Activated naive CD8-positive, alpha-beta T cell treated with anti-CD3 and anti-CD28 coated beads for 36 hours (primary cell): ENCODE results near the gene RPL6. TPM values are rescaled to one million over a fixed set of nuclear protein-coding genes. Genes with fewer than 3 reads are reported as not detected.
"Not testable (repeated sequence)": the region's sequence is repeated elsewhere in the genome, so short reads cannot be mapped to it uniquely, and the experiment has no call there.

ENCODE experiments used
- DNase-seq: peaks from one replicate; pipeline ENCODE4 v3.0.0; 2021
- H3K27ac Mint-ChIP-seq: one replicate; pipeline ENCODE4 v1.8.0; 2022; ENCODE audit warnings: mild to moderate bottlenecking, moderate library complexity, mixed read lengths
- H3K27me3 Mint-ChIP-seq: one replicate; pipeline ENCODE4 v1.8.0; 2022; ENCODE audit warnings: mild to moderate bottlenecking, mixed read lengths
- H3K36me3 Mint-ChIP-seq: one replicate; pipeline ENCODE4 v1.8.0; 2021; ENCODE audit warnings: mild to moderate bottlenecking, mixed read lengths
- H3K4me1 Mint-ChIP-seq: one replicate; pipeline ENCODE4 v1.8.0; 2021; ENCODE audit warnings: mixed read lengths
- H3K4me3 Mint-ChIP-seq: one replicate; pipeline ENCODE4 v1.8.0; 2022; ENCODE audit warnings: mild to moderate bottlenecking, moderate library complexity, mixed read lengths
- H3K9me3 Mint-ChIP-seq: one replicate; pipeline ENCODE4 v1.8.0; 2022; ENCODE audit warnings: mixed read lengths
- total RNA-seq, 2 experiments: library from RNA; stranded (reverse); gene quantifications; one replicate each; pipeline ENCODE4 v1.2.3, GENCODE V29; 2021

RPL6 gene
- 1,000 to 10,000 TPM; 2,009 to 2,101 TPM for total RNA-seq

DNA sequence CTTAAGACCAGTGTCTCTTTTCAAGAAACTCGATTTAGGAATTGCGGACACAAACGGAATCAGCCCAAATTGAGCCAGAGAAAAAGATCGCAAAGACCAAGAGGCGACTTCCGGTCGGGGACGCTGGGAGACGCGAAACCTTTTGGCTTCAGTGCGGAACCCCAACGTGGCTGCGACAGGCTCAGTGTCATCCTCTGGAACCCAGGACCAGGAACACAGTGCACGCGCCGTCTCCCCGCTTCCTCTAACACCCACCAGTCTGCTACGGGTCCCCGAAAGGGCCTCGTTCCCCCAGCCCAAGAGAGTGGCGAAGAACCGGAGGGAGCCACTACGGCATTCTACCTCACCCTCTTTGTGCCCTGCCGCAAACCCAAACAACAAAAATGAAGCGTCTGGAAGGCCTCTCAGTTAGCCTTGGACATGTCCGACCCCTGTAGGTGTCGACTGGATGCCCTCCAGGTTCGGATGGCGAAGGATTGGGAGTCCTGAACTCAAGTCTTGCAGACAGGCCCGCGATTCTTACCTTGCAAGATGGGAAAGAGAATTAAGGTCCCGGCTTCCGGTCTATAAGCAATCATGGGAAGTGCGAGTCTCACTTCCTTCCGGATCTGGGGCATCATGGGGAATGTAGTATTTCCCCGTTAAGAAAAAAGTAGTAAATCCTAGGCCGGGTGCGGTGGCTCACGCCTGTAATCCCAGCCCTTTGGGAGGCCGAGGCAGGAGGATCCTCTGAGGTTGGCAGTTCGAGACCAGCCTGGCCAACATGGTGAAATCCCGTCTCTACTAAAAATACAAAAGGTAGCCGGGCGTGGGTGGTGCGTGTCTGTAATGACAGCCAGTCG is at the start of gene RPL6:
Gene RPL6 (minus strand): TSS at position 542 of the 842 bp plus-strand sequence. CDS start 949 bp downstream, outside the sequence.
- H3K4me3 Mint-ChIP-seq = peak within 1 kb of the TSS; percentile 100
- H3K9me3 Mint-ChIP-seq = no peaks in the 10 kb centered on the region
- peak within 1 kb of the TSS; percentile 100 for H3K27ac Mint-ChIP-seq
- peaks cover 36% of the 10 kb centered on the region for H3K4me1 Mint-ChIP-seq
- H3K36me3 Mint-ChIP-seq = peaks cover 47% of the 10 kb centered on the region
- peak; percentile 77 for DNase-seq
- H3K27me3 Mint-ChIP-seq = no peaks in the 10 kb centered on the region

DNA sequence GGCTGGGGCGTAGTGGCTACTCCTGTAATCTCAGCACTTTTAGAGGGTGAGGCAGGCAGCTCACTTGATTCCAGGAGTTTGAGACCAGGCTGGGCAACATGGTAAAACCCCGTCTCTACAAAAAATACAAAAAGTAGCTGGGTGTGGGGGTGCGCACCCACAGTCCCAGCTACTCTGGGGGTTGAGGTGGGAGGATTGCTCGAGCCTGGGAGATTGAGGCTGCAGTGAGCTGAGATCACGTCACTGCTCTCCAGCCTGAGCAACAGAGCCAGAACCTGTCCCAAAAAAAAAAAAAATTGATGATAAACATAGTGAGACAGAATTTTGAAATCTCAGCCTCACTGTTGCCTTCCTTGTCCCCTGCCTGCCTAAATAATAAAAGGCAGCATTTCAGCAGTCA is 49.3 kb upstream of the RPL6 start:
- Mint-ChIP-seq H3K4me1 (peaks cover 5% of the 10 kb centered on the region), H3K27ac (peak overlapping the region; percentile 35), H3K36me3 (peaks cover 49% of the 10 kb centered on the region), H3K4me3 (no peak overlapping the region), H3K27me3 (no peaks in the 10 kb centered on the region), H3K9me3 (no peaks in the 10 kb centered on the region)
- no peak for DNase-seq

DNA sequence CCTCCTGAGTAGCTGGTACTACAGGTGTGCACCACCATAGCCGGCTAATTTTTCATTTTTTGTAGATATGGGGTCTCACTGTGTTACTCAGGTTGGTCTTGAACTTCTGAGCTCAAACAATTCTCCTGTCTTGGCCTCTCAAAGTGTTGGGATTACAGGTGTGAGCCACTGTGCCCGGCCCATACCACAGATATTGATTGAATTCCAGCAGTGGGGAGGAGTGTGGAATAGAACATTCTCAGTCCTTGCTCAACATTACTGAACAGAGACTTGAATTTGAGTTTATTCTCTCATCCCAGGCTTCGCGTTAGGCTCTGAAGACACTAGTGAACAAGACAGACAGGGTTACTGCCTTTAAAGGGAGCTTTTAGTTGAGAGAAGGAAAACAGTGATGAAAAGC is 48.9 kb upstream of the RPL6 start:
- Mint-ChIP-seq H3K4me3 (no peak overlapping the region), H3K4me1 (peaks cover 2% of the 10 kb centered on the region), H3K36me3 (peaks cover 50% of the 10 kb centered on the region), H3K27ac (no peak overlapping the region), H3K9me3 (no peaks in the 10 kb centered on the region), H3K27me3 (no peaks in the 10 kb centered on the region)
- no peak for DNase-seq

DNA sequence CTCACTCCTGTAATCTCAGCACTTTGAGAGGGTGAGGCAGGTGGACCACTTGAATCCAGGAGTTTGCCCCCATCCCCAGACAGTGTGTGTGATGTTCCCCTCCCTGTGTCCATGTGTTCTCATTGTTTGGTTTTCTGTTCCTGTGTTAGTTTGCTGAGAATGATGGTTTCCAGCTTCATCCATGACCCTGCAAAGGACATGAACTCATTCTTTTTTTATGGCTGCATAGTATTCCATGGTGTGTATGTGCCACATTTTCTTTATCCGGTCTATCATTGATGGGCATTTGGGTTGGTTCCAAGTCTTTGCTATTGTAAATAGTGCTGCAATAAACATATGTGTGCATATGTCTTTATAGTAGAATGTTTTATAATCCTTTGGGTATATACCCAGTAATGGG is 47.7 kb upstream of the RPL6 start:
- not testable (repeated sequence) for H3K4me3 Mint-ChIP-seq, H3K4me1 Mint-ChIP-seq, H3K27ac Mint-ChIP-seq, DNase-seq, H3K27me3 Mint-ChIP-seq, H3K9me3 Mint-ChIP-seq
- peaks cover 51% of the 10 kb centered on the region for H3K36me3 Mint-ChIP-seq

DNA sequence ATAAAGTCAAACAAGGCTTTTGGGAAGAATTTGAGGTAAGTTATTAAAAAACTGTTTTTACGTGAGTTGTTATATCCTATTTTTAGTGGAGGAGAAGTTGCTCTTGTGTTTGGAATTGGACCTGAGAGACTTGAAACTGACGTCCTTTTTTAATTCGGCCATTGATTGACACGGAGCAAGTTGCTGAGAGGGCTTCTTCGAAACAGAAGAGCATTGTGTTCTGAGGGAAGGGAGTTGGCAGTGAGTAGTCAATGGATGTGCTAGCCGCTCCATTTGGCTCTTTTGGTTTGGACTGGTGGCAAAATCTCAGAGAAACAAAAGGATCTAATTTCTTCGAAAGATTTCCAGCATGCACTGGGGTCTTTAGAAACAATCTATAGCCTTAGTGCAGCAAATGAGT is 46.6 kb upstream of the RPL6 start:
- H3K4me1 Mint-ChIP-seq = no peaks in the 10 kb centered on the region
- H3K27ac Mint-ChIP-seq = no peak overlapping the region
- no peaks in the 10 kb centered on the region for H3K27me3 Mint-ChIP-seq
- no peaks in the 10 kb centered on the region for H3K9me3 Mint-ChIP-seq
- H3K36me3 Mint-ChIP-seq = peaks cover 46% of the 10 kb centered on the region
- H3K4me3 Mint-ChIP-seq = no peak overlapping the region
- DNase-seq = no peak

DNA sequence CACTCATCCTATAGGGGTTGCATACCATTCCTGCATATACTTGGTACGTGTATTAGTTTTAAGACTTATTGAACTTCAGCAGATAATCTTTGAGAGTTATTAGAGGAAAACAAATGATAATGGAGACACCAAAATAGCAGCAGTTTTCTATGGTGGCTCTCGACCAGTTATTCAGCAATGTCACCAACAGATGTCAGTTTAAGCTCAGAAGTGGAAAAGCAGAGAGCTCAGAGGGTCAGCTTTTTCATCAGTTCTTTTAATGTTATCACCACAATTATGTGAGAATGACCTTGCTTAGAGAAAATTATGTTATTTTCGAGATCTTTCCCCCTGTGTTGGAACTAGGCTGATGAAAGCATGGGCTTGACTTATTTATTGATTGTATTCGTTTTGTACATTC is 41.3 kb upstream of the RPL6 start:
- DNase-seq = no peak
- Mint-ChIP-seq H3K27ac (no peak overlapping the region), H3K4me1 (peaks cover 10% of the 10 kb centered on the region), H3K9me3 (no peaks in the 10 kb centered on the region), H3K27me3 (no peaks in the 10 kb centered on the region), H3K4me3 (no peak overlapping the region), H3K36me3 (peaks cover 32% of the 10 kb centered on the region)

DNA sequence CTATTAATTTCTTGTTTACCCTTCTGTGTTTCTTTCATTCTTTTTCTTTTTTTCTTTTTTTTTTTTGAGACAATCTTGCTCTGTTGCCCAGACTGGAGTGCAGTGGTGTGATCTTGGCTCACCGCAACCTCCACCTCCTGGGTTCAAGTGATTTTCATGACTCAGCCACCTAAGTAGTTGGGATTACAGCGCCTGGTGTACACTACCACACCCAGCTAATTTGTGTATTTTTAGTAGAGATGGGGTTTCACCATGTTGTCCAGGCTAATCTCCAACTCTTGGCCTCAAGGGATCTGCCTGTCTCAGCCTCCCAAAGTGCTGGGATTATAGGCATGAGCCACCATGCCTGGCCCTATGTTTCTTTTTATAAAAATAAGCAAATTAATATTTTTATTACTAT is 38.8 kb upstream of the RPL6 start:
- not testable (repeated sequence) for DNase-seq
- H3K4me1 Mint-ChIP-seq = peaks cover 10% of the 10 kb centered on the region

DNA sequence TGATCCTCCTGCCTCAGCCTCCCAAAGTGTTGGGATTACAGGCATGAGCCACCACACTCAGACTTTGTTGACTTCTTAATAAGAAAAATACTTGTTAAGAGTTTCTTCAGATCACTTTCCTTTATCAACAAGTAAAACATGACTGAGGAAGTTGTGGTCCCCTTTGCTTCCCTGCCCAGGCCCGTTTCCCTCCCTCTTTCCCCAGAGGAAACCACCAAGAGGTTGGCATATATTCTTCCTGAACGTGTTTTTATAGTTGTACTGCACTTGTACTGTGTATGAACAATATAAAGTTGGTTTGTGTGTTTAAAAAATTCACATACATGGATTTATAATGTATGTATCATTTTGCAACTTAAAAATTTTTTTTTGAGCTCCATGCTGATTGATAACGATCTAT is 37.7 kb upstream of the RPL6 start:
- H3K27ac Mint-ChIP-seq = peak overlapping the region; percentile 25
- no peaks in the 10 kb centered on the region for H3K9me3 Mint-ChIP-seq
- H3K36me3 Mint-ChIP-seq = peaks cover 25% of the 10 kb centered on the region
- no peaks in the 10 kb centered on the region for H3K27me3 Mint-ChIP-seq
- DNase-seq = no peak
- peaks cover 10% of the 10 kb centered on the region for H3K4me1 Mint-ChIP-seq
- H3K4me3 Mint-ChIP-seq = no peak overlapping the region

More for the DNA sequence above, 38.8 kb upstream of the RPL6 start:
- H3K27ac Mint-ChIP-seq, H3K9me3 Mint-ChIP-seq, H3K27me3 Mint-ChIP-seq, H3K4me3 Mint-ChIP-seq: not testable (repeated sequence)
- H3K36me3 Mint-ChIP-seq = peaks cover 27% of the 10 kb centered on the region

DNA sequence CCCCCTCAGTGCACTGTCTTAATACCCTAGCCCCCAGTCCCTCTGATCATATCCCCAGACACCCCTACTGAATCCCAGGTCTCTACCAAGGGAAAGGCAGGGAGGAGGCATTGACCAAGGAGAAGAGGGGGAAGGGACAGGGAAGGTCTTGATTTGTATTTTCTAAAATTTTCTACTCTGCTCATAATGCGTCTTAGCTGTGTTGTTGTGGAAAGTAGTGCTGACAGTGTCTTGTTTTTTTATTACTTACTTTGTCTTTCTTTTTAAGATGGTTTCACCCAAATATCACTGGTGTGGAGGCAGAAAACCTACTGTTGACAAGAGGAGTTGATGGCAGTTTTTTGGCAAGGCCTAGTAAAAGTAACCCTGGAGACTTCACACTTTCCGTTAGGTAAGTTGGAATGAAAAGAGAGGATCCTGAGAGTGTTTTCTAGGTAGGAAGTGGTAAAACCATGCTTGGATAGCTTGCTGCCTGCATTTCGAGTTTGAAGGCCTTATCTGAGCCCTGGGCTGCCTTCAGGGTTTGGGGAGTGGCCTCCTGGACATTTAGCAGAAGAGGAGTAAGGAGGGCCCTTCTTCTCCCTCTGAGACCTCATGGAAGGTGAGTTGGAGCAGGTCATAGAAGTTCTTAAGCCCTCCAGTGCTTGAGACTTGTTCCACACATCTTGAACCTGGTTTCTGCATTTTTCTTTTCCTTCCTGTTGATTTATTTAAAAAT is 36.8 kb upstream of the RPL6 start:
- Mint-ChIP-seq H3K4me1 (peaks cover 10% of the 10 kb centered on the region), H3K27ac (peak overlapping the region; percentile 73), H3K36me3 (peaks cover 25% of the 10 kb centered on the region), H3K9me3 (no peaks in the 10 kb centered on the region), H3K4me3 (no peak overlapping the region), H3K27me3 (no peaks in the 10 kb centered on the region)
- no peak for DNase-seq

DNA sequence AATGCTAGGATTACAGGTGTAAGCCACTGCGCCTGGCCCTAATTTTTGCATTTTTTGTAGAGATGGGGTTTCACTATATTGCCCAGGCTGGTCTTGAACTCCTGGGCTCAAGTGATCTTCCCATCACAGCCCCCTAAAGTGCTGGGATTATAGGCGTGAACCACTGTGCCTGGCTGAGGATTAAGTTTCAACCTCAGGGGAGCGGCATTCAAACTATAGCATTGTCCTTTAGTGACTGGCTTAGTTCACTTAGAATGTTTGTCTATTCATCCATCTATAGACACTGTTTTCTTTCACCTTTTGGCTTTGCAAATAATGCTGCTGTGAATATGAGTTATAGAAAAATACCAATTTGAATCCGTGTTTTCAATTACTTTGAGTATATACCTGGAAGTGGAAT is 34.5 kb upstream of the RPL6 start:
- no peak overlapping the region for H3K27ac Mint-ChIP-seq
- DNase-seq = no peak
- peaks cover 15% of the 10 kb centered on the region for H3K36me3 Mint-ChIP-seq
- no peaks in the 10 kb centered on the region for H3K9me3 Mint-ChIP-seq
- no peaks in the 10 kb centered on the region for H3K27me3 Mint-ChIP-seq
- no peak overlapping the region for H3K4me3 Mint-ChIP-seq
- H3K4me1 Mint-ChIP-seq = peaks cover 10% of the 10 kb centered on the region

DNA sequence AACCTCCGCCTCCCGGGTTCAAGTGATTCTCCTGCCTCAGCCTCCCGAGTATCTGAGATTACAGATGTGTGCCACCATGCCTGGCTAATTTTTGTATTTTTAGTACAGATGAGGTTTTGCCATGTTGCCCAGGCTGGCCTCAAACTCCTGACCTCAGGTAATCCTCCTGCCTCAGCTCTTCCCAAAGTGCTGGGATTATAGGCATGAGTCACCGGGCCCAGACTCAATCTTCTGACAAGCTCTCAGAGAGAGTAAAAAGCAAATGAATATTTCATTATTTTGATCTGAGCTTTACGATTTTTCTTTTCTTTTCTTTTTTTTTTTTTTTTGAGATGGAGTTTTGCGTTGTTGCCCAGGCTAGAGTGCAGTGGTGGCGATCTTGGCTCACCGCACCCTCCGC is 31.2 kb upstream of the RPL6 start:
- not testable (repeated sequence) for H3K4me1 Mint-ChIP-seq, DNase-seq, H3K27me3 Mint-ChIP-seq, H3K4me3 Mint-ChIP-seq, H3K9me3 Mint-ChIP-seq, H3K27ac Mint-ChIP-seq
- H3K36me3 Mint-ChIP-seq = peaks cover 12% of the 10 kb centered on the region

DNA sequence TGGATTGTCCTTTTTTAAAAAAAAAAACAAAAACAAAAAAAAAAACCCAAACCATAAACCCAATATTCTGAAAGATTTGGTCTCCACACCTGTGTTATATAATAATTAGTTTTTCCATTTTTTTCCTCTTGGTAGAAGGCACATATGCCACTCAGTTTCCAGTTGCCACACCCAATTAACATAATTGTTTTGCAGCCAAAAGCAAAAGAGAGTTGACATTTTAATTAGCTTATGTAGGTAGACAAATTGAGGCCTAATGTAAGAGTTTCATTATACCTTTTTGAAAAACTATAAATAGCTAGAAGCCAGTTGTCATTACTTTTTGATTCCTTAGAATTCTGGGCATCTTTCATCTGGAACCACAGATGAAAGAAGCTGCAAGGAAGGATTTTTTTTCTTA is 30.4 kb upstream of the RPL6 start:
- peaks cover 5% of the 10 kb centered on the region for H3K4me1 Mint-ChIP-seq
- H3K9me3 Mint-ChIP-seq = no peaks in the 10 kb centered on the region
- no peak overlapping the region for H3K27ac Mint-ChIP-seq
- H3K27me3 Mint-ChIP-seq = no peaks in the 10 kb centered on the region
- peaks cover 13% of the 10 kb centered on the region for H3K36me3 Mint-ChIP-seq
- H3K4me3 Mint-ChIP-seq = no peak overlapping the region
- no peak for DNase-seq

DNA sequence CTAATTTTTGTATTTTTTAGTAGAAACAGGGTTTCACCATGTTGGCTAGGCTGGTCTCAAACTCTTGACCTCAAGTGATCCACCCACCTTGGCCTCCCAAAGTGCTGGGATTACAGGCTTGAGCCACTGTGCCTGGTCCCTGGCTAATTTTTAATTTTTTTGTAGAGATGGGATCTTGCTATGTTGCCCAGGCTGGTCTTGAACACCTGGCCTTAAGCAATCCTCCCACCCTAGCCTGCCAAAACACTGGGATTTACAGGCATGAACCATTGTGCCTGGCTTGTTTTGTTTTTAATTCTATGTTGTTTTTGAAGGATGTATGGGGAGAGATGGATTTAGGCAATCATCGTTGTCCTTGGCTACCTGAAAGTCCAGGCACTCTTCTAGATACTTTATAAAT is 29.2 kb upstream of the RPL6 start:
- H3K27me3 Mint-ChIP-seq, H3K27ac Mint-ChIP-seq: not testable (repeated sequence)

DNA sequence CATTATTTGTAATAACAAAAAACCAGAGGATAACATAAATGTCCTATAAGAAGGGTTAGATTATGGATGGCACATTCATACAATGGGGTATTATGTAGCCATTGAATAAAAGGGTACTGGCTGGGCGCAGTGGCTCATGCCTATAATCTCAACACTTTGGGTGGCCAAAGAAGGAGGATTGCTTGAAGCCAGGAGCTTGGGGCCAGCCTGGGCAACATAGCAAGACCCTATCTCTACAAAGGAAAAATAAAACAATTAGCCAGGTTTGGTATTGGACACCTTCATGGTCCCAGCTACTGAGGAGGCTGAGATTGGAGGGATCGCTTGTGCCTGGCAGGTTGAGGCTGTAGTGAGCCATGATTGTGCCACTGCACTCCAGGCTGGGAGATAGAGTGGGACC is 24.1 kb upstream of the RPL6 start:
- peaks cover 29% of the 10 kb centered on the region for H3K4me1 Mint-ChIP-seq
- no peaks in the 10 kb centered on the region for H3K27me3 Mint-ChIP-seq
- peaks cover 26% of the 10 kb centered on the region for H3K36me3 Mint-ChIP-seq
- H3K27ac Mint-ChIP-seq = peak overlapping the region; percentile 51
- H3K4me3 Mint-ChIP-seq = no peak overlapping the region
- DNase-seq = no peak
- H3K9me3 Mint-ChIP-seq = no peaks in the 10 kb centered on the region

More for the DNA sequence above, 29.2 kb upstream of the RPL6 start:
- H3K4me1 Mint-ChIP-seq, H3K9me3 Mint-ChIP-seq, H3K4me3 Mint-ChIP-seq, DNase-seq: not testable (repeated sequence)
- H3K36me3 Mint-ChIP-seq = peaks cover 17% of the 10 kb centered on the region

DNA sequence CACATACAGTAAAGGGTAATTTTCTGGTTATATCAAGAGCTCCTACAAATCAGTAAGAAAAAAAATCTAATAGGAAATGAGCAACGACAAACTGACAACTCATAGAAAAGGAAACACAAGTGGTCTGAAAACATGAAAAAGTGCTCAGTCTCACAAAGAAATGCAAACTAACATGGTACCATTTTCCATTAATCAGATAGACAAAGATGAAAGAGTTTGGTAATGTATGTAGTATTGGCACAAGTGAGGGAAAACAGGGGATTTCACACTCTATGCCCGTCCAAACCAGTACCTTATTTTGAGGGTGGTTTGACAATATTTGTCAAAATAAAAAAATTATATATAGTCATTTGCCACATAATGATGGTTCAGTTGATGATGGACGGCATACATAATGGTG is 22.6 kb upstream of the RPL6 start:
- DNase-seq = no peak
- H3K4me1 Mint-ChIP-seq = peaks cover 27% of the 10 kb centered on the region
- H3K36me3 Mint-ChIP-seq = peaks cover 23% of the 10 kb centered on the region
- no peak overlapping the region for H3K4me3 Mint-ChIP-seq
- H3K27ac Mint-ChIP-seq = peak overlapping the region; percentile 85
- no peaks in the 10 kb centered on the region for H3K9me3 Mint-ChIP-seq
- H3K27me3 Mint-ChIP-seq = no peaks in the 10 kb centered on the region

DNA sequence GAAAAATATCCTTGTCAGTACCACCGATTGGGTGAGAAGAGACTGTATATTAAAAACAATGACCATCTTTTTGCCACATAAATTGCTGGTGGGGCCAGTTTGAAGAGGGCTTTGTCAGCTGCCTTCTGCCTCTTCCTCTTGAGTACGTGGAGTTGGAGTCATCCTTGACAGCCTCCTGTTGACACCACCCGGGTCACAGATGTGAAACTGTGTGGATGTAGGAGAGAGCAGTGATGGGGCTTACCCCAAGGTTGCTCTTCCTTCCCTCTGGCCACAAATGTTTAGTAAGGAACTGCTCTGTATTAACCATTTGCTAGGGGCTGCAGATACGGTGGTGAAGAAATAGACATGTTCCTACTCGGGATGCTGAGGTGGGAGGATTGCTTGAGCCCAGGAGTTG is 21.5 kb upstream of the RPL6 start:
- H3K36me3 Mint-ChIP-seq = peaks cover 25% of the 10 kb centered on the region
- H3K27ac Mint-ChIP-seq = peak overlapping the region; percentile 85
- H3K4me1 Mint-ChIP-seq = peaks cover 27% of the 10 kb centered on the region
- H3K27me3 Mint-ChIP-seq = no peaks in the 10 kb centered on the region
- peak; percentile 16 for DNase-seq
- H3K4me3 Mint-ChIP-seq = peak overlapping the region; percentile 9
- H3K9me3 Mint-ChIP-seq = no peaks in the 10 kb centered on the region
